Measurements from ENCODE around the gene GP2. TPM values are rescaled to one million over a fixed set of nuclear protein-coding genes. Genes with fewer than 3 reads are reported as not detected.

Gene GP2
- total RNA-seq, 4 donors from 2014 or later = 9.1 to 23.9 (median 12.0) TPM

- DNase-seq = no peak
- H3K4me1 ChIP-seq = no peaks in the 10 kb centered on the region
- no peaks in the 10 kb centered on the region for H3K9me3 ChIP-seq
- no peak overlapping the region for H3K4me3 ChIP-seq
- no peaks in the 10 kb centered on the region for H3K27me3 ChIP-seq
- TF ChIP-seq POLR2A (IDR thresholded peaks at IDR 0.05) = no peak
- TF ChIP-seq, protein P1, sequence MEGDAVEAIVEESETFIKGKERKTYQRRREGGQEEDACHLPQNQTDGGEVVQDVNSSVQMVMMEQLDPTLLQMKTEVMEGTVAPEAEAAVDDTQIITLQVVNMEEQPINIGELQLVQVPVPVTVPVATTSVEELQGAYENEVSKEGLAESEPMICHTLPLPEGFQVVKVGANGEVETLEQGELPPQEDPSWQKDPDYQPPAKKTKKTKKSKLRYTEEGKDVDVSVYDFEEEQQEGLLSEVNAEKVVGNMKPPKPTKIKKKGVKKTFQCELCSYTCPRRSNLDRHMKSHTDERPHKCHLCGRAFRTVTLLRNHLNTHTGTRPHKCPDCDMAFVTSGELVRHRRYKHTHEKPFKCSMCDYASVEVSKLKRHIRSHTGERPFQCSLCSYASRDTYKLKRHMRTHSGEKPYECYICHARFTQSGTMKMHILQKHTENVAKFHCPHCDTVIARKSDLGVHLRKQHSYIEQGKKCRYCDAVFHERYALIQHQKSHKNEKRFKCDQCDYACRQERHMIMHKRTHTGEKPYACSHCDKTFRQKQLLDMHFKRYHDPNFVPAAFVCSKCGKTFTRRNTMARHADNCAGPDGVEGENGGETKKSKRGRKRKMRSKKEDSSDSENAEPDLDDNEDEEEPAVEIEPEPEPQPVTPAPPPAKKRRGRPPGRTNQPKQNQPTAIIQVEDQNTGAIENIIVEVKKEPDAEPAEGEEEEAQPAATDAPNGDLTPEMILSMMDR (IDR thresholded peaks at IDR 0.05) = no peak
- no peak overlapping the region for H3K27ac ChIP-seq
- no peaks in the 10 kb centered on the region for H3K36me3 ChIP-seq
Observed at GRCh38 chr16:20334396-20334795, 7.1 kb upstream of the GP2 start.

DNA sequence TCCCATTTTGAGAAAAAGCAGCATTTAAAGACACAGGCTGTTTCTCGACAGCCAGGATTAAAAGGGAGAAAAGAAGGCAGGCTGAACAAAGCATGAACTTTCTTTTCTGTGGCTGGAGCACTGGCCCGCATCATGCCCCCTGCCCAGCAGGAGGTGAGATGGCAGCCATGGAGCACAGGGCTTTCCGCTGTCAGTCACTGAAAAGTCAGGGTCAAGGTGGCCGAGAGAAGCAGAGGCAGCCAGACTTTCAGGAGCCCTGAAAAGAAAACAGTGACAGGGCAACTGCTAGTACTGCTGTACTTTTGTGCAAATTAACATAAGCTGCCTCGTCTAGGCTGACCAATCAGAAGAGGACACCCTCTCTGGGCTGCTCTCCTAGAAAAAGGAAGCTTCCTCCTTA, 5.8 kb upstream of the GP2 start:
- Histone ChIP-seq H3K27ac (no peak overlapping the region), H3K9me3 (no peaks in the 10 kb centered on the region), H3K36me3 (no peaks in the 10 kb centered on the region), H3K4me3 (no peak overlapping the region), H3K4me1 (no peaks in the 10 kb centered on the region), H3K27me3 (no peaks in the 10 kb centered on the region)
- no peak for DNase-seq
- TF ChIP-seq, protein P1 (IDR thresholded peaks at IDR 0.05) = no peak
- no peak for TF ChIP-seq POLR2A (IDR thresholded peaks at IDR 0.05)

DNA sequence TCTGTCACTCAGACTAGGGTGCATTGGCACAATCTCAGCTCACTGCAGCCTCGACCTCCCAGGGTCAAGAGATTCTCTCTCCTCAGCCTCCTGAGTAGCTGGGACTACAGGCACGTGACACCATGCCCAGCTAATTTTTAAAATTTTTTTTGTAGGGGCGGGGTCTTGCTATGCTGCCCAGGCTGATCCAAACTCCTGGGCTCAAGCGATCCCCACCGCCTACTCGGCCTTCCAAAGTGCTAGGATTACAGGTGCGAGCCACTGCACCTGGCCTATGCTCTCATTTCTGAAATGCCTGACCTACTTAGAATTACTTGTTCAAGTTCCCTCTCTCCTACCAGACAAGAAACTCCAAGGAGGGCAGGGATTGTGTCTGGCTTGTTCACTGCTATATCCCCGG, 5.1 kb upstream of the GP2 start:
- Histone ChIP-seq H3K36me3 (no peaks in the 10 kb centered on the region), H3K4me3 (no peak overlapping the region), H3K27me3 (no peaks in the 10 kb centered on the region), H3K27ac (no peak overlapping the region), H3K9me3 (no peaks in the 10 kb centered on the region), H3K4me1 (no peaks in the 10 kb centered on the region)
- no peak for TF ChIP-seq POLR2A (IDR thresholded peaks at IDR 0.05)
- TF ChIP-seq, protein P1 (IDR thresholded peaks at IDR 0.05) = no peak
- DNase-seq = no peak

DNA sequence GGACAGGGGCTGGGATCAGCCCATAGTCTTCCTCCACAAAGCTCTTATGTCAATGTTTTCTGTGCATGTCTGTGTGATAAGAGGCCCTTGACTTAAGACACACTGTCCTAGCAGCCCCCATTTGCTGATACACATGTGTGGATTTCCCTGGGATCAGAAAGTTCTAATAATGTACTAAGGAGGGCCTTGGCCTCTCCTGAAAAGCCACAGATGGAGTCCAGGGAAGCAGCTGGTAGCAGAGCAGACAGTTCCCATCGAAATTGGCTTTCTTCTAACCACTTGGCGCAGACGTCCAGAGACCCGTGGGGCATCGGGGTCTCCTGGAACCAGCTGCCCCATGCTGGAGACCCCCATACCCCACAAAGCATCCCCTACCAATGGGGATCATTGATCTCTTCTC, 4.3 kb upstream of the GP2 start:
- no peaks in the 10 kb centered on the region for H3K36me3 ChIP-seq
- H3K4me3 ChIP-seq = no peak overlapping the region
- H3K27me3 ChIP-seq = no peaks in the 10 kb centered on the region
- no peak for DNase-seq
- no peak overlapping the region for H3K27ac ChIP-seq
- H3K4me1 ChIP-seq = no peaks in the 10 kb centered on the region
- H3K9me3 ChIP-seq = no peaks in the 10 kb centered on the region
- TF ChIP-seq, protein P1 (IDR thresholded peaks at IDR 0.05) = no peak
- no peak for TF ChIP-seq POLR2A (IDR thresholded peaks at IDR 0.05)

- no peak for DNase-seq
- Histone ChIP-seq H3K4me1 (no peaks in the 10 kb centered on the region), H3K4me3 (no peak overlapping the region), H3K9me3 (no peaks in the 10 kb centered on the region), H3K27ac (no peak overlapping the region), H3K36me3 (no peaks in the 10 kb centered on the region), H3K27me3 (no peaks in the 10 kb centered on the region)
- TF ChIP-seq POLR2A (IDR thresholded peaks at IDR 0.05) = no peak
- TF ChIP-seq, protein P1 (IDR thresholded peaks at IDR 0.05) = no peak
Observed at GRCh38 chr16:20329392-20330138, 2.3 kb upstream of the GP2 start.
